PC-9 (cell line): ENCODE results near the gene LARGE1. TPM values are rescaled to one million over a fixed set of nuclear protein-coding genes. Genes with fewer than 3 reads are reported as not detected.

ENCODE experiments used
- BruUV-seq: library from RNA; stranded (reverse); fragments of 400-500 nt; replicated peaks from 2 replicates; lab custom pipeline; 2021; lab: Mats Ljungman, UMichigan
- CTCF ChIA-PET: fragments of 300-600 bp; sonication (Branson Sonifier 250); formaldehyde crosslinking; loops from one replicate; lab custom pipeline; 2022; ENCODE audit warnings: antibody characterized with exemption; lab: Charles Lee
- POLR2A ChIA-PET: fragments of 300-600 bp; sonication (Branson Sonifier 250); formaldehyde crosslinking; loops from one replicate; lab custom pipeline; 2022; ENCODE audit warnings: antibody characterized with exemption; ENCODE audit not compliant: unreplicated experiment; lab: Charles Lee
- DNase-seq, 2 experiments: peaks; one replicate each; pipeline versions ENCODE4 v3.0.0 to v3.0.0-alpha.2; 2015 to 2022; ENCODE audit warnings: mixed read lengths in 1 of 2
- H2AFZ ChIP-seq: fragments of 200-600 bp; sonication (generic); 2 replicates; pipeline ENCODE4 v1.8.1; 2017; ENCODE audit warnings: antibody characterized with exemption
- H3F3A ChIP-seq: fragments of 200-600 bp; sonication (generic); 2 replicates; pipeline ENCODE4 v1.8.1; 2017; ENCODE audit warnings: antibody characterized with exemption, mild to moderate bottlenecking, low read depth; ENCODE audit not compliant: insufficient read depth
- H3K27ac ChIP-seq: fragments of 200-600 bp; sonication (generic); 2 replicates; pipeline ENCODE4 v1.6.1; 2016; ENCODE audit warnings: mixed run types
- H3K27me3 ChIP-seq: fragments of 200-600 bp; sonication (generic); 2 replicates; pipeline ENCODE4 v1.6.1; 2016; ENCODE audit warnings: low read depth, mixed run types; ENCODE audit not compliant: insufficient read depth
- H3K36me3 ChIP-seq: fragments of 200-600 bp; sonication (generic); 2 replicates; pipeline ENCODE4 v1.6.1; 2016; ENCODE audit warnings: low read depth, mixed run types
- H3K4me1 ChIP-seq: fragments of 200-600 bp; sonication (generic); replicated peaks from 2 replicates; pipeline ENCODE4 v1.6.1; 2016; ENCODE audit warnings: mixed run types; ENCODE audit not compliant: insufficient read depth
- H3K4me2 ChIP-seq: fragments of 200-600 bp; sonication (generic); 2 replicates; pipeline ENCODE4 v1.6.1; 2017; ENCODE audit warnings: mixed run types
- H3K4me3 ChIP-seq: fragments of 200-600 bp; sonication (generic); 2 replicates; pipeline ENCODE4 v1.6.1; 2016; ENCODE audit warnings: mixed run types
- H3K79me2 ChIP-seq: fragments of 200-600 bp; sonication (generic); 2 replicates; pipeline ENCODE4 v1.6.1; 2017; ENCODE audit warnings: low read depth, mixed run types
- H3K9me2 ChIP-seq: fragments of 200-600 bp; sonication (generic); 2 replicates; pipeline ENCODE4 v1.8.1; 2017; ENCODE audit warnings: mild to moderate bottlenecking; ENCODE audit not compliant: insufficient read depth
- H3K9me3 ChIP-seq: fragments of 200-600 bp; sonication (generic); 2 replicates; pipeline ENCODE4 v1.8.1; 2016; ENCODE audit warnings: low read depth; ENCODE audit not compliant: insufficient read depth
- H4K20me1 ChIP-seq: fragments of 200-600 bp; sonication (generic); 2 replicates; pipeline ENCODE4 v1.8.1; 2017; ENCODE audit not compliant: insufficient read depth
- EZH2 ChIP-seq: fragments of 200-600 bp; sonication (generic); IDR thresholded peaks from 2 replicates; pipeline ENCODE4 v1.8.0; 2017; ENCODE audit warnings: antibody characterized with exemption, low read depth
- intact Hi-C: fragments of 100-400 bp; cut with micrococcal nuclease; formaldehyde crosslinking; loops from one replicate; pipeline ENCODE4 v1.10.0; 2022; ENCODE audit not compliant: unreplicated experiment
- total RNA-seq: library from RNA; stranded (reverse); gene quantifications from 2 replicates; pipeline ENCODE4 v1.2.3, GENCODE V29; 2021
- TF ChIP-seq, protein P1 (sequence below): fragments of 200-600 bp; sonication (generic); conservative IDR thresholded peaks from 2 replicates; pipeline ENCODE4 v1.6.1; 2017; ENCODE audit warnings: mixed run types, antibody characterized with exemption, mild to moderate bottlenecking, moderate library complexity

Gene LARGE1
- total RNA-seq, 1 experiment from 2014 or later: 12.5 TPM

DNA sequence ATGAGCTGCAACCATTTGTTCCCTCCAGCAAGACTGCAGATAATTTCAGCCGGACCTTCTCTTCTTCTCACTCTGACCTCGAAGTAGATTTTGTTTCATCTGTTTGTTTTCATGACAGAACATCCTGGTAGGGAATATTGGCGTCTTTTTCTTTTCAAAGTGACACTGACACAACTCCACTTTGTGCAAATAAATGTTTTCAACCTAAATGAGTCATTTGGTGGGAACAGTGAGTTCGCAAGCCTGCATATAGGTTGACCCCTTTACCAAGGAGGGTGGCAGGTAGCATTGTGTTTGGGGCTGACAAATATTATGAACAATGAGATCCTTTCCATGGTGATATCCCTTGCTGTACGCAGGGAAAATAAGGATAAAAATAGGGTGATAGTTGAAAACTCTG is 55.0 kb downstream of the LARGE1 start:
- ChIA-PET CTCF (no interaction called here), POLR2A (no interaction called here)
- Histone ChIP-seq H3K9me3 (no peaks in the 10 kb centered on the region), H3K9me2 (no peaks in the 10 kb centered on the region), H3K4me2 (no peak overlapping the region), H3K79me2 (no peaks in the 10 kb centered on the region), H3K27me3 (no peaks in the 10 kb centered on the region), H3F3A (0 out of 2 replicates have a peak, but pooled peaks cover 4% of the 10 kb centered on the region), H3K27ac (no peak overlapping the region), H2AFZ (no peak overlapping the region), H3K36me3 (no peaks in the 10 kb centered on the region), H3K4me3 (no peak overlapping the region), H4K20me1 (no peaks in the 10 kb centered on the region), H3K4me1 (peaks cover 8% of the 10 kb centered on the region; the same call in 1 of the 2 replicates)
- TF ChIP-seq, protein P1, sequence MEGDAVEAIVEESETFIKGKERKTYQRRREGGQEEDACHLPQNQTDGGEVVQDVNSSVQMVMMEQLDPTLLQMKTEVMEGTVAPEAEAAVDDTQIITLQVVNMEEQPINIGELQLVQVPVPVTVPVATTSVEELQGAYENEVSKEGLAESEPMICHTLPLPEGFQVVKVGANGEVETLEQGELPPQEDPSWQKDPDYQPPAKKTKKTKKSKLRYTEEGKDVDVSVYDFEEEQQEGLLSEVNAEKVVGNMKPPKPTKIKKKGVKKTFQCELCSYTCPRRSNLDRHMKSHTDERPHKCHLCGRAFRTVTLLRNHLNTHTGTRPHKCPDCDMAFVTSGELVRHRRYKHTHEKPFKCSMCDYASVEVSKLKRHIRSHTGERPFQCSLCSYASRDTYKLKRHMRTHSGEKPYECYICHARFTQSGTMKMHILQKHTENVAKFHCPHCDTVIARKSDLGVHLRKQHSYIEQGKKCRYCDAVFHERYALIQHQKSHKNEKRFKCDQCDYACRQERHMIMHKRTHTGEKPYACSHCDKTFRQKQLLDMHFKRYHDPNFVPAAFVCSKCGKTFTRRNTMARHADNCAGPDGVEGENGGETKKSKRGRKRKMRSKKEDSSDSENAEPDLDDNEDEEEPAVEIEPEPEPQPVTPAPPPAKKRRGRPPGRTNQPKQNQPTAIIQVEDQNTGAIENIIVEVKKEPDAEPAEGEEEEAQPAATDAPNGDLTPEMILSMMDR: no peak
- no peak for TF ChIP-seq EZH2
- no TSS peak for BruUV-seq
- intact Hi-C loops: no loop called here
- DNase-seq: no peak

DNA sequence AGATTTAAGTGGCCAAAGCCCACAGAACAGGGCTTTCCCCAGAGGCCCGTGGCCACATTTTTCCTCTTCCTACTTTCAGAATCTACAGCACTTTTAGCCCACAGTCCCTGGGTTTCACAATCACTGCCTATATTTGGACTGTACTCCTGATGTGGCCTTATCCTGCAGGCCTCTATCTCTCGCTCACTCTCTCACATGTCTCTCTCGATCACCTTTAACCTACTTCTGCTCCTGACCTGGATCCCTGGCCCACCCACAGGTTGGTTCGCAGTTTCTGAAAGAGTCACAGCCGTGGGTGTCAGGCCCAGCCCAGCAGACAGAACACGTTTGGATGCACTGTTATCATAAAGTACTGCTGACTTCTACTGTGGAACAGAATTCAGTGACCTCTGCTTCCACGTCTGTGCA is 55.5 kb downstream of the LARGE1 start:
- no peaks in the 10 kb centered on the region for H4K20me1 ChIP-seq
- H2AFZ ChIP-seq: no peak overlapping the region
- H3K4me3 ChIP-seq: no peak overlapping the region
- H3K36me3 ChIP-seq: no peaks in the 10 kb centered on the region
- H3F3A ChIP-seq: 0 out of 2 replicates have a peak, but pooled peaks cover 4% of the 10 kb centered on the region
- ChIA-PET CTCF (no interaction called here), POLR2A (no interaction called here)
- peaks cover 8% of the 10 kb centered on the region; the same call in 1 of the 2 replicates for H3K4me1 ChIP-seq
- no TSS peak for BruUV-seq
- no peak overlapping the region for H3K4me2 ChIP-seq
- no peaks in the 10 kb centered on the region for H3K9me2 ChIP-seq
- no peak overlapping the region for H3K27ac ChIP-seq
- TF ChIP-seq, protein P1: no peak
- no peak for TF ChIP-seq EZH2
- no peaks in the 10 kb centered on the region for H3K79me2 ChIP-seq
- no peaks in the 10 kb centered on the region for H3K27me3 ChIP-seq
- DNase-seq: no peak
- intact Hi-C loops: no loop called here
- no peaks in the 10 kb centered on the region for H3K9me3 ChIP-seq

DNA sequence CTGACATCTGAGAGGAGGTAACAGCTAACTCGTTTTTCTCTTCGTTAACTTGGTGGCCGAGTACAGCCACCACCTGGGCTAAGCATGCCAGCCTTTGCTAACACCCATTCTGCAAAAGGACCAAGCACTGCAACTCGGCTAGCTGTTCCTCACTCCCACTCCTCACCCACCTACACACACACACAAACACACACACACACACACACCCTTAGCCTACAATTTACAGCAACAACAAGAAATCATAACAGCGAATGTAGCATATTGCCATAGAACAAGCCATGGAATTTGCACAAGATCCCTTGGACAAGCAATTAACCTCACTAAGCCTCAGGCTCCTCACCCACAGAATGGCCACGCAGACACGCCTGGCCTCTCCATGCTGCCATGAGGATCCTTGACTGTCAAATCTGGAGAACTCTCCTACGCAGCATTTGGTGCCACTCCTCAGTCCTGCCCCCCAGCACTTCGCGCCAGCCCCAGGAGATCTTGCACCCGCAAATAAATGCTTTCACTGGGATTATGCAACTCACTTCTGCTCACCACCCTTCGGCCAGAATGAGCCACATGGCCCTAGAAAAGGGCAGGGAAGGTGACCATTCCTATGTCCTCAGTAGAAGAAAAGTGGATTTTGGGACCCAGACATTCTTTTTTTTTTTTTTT is 58.9 kb downstream of the LARGE1 start:
- Histone ChIP-seq H4K20me1 (no peaks in the 10 kb centered on the region), H3K27ac (no peak overlapping the region), H3F3A (no peaks in the 10 kb centered on the region), H3K27me3 (no peaks in the 10 kb centered on the region), H3K9me2 (no peaks in the 10 kb centered on the region), H3K4me1 (peaks cover under 1% of the 10 kb centered on the region; the same call in 1 of the 2 replicates), H3K36me3 (no peaks in the 10 kb centered on the region), H2AFZ (no peak overlapping the region), H3K79me2 (no peaks in the 10 kb centered on the region), H3K4me2 (no peak overlapping the region), H3K9me3 (no peaks in the 10 kb centered on the region), H3K4me3 (no peak overlapping the region)
- POLR2A ChIA-PET: no interaction called here
- BruUV-seq: no TSS peak
- CTCF ChIA-PET: no interaction called here
- intact Hi-C loops: no loop called here
- DNase-seq: no peak
- TF ChIP-seq, protein P1: no peak
- no peak for TF ChIP-seq EZH2
